ENCODE data around the gene RRP1. TPM values are rescaled to one million over a fixed set of nuclear protein-coding genes. Genes with fewer than 3 reads are reported as not detected.
A peak's percentile ranks its signal among the peaks of the same experiment; 100 is the strongest.
"Not testable (repeated sequence)": the region's sequence is repeated elsewhere in the genome, so short reads cannot be mapped to it uniquely, and the experiment has no call there.

RRP1 gene
- total and polyA plus RNA-seq, 9 of the 15 experiments (the other 6 are each of a cell fraction or from before 2014, with no cell fraction given), result 0.89 to 105 (median 51.6) TPM

DNA sequence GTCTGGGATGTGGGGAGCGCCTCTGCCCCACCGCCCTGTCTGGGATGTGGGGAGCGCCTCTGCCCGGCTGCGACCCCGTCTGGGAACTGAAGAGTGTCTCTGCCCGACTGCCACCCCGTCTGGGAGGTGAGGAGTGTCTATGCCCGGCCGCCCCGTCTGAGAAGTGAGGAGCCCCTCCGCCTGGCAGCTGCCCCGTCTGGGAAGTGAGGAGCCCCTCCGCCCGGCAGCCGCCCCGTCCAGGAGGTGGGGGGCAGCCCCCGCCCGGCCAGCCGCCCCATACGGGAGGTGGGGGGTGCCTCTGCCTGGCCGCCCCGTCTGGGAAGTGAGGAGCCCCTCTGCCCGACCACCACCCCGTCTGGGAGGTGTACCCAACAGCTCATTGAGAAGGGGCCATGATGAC is 32.8 kb downstream of the RRP1 start:
- intact Hi-C loops (cut with micrococcal nuclease); H3K9me3 ChIP-seq (replicated peaks; ENCODE audit: control insufficient read depth, insufficient read depth, low read depth, low read length); H3K4me3 ChIP-seq; H3K9ac ChIP-seq (ENCODE audit: insufficient read depth in 1 of 2, low read depth in 2 of 2, low read length in 2 of 2); in situ Hi-C loops (cut with MboI); POLR2A ChIA-PET; H3K36me3 ChIP-seq (ENCODE audit: control insufficient read depth, insufficient read depth, low read length); H3K4me2 ChIP-seq (ENCODE audit: insufficient read depth, low read length); BruUV-seq (replicated peaks); H3K27ac ChIP-seq (ENCODE audit: extremely low read depth, low read depth, low read length); FAIRE-seq; CTCF ChIA-PET (ENCODE audit: low intra/inter-chr PET ratio); H3K79me2 ChIP-seq (ENCODE audit: control insufficient read depth, insufficient read depth, low read length); H3K9me1 ChIP-seq (ENCODE audit: control insufficient read depth, insufficient read depth, low read length); H3K27me3 ChIP-seq (ENCODE audit: control insufficient read depth in 2 of 2, insufficient read depth in 2 of 2, low read length in 2 of 2); H2AFZ ChIP-seq (ENCODE audit: low read depth, low read length); H4K20me1 ChIP-seq (replicated peaks; ENCODE audit: control insufficient read depth, insufficient read depth, low read length); DNase-seq (ENCODE audit: extremely low read depth in 1 of 4, low spot score in 3 of 4); ATAC-seq: not testable (repeated sequence)
- TF ChIP-seq POLR2G (IDR thresholded peaks at IDR 0.05; ENCODE audit: low read depth, low read length), result 0 out of 2 replicates have a peak, but pooled peaks have one; percentile 47
- H3K4me1 ChIP-seq (replicated peaks in 1 of 2; ENCODE audit: control insufficient read depth in 2 of 2, insufficient read depth in 2 of 2, low read length in 2 of 2), result peaks cover 18 to 68% of the 10 kb centered on the region in 2 experiments; a peak in 4 of 5 replicates
- 81% methylated on average over 9 of the region's 25 CpGs for WGBS (ENCODE audit: insufficient coverage, low coverage, missing lambda C conversion rate)

DNA sequence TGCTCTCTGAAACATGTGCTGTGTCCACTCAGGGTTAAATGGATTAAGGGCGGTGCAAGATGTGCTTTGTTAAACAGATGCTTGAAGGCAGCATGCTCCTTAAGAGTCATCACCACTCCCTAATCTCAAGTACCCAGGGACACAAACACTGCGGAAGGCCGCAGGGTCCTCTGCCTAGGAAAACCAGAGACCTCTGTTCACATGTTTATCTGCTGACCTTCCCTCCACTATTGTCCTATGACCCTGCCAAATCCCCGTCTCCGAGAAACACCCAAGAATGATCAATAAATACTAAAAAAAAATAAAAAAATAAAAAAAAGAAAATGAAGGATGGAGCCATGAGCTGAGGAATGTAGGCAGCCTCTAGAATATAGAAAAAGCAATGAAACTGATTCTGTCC is 33.4 kb downstream of the RRP1 start:
- 32% methylated on average over 2 of the region's 5 CpGs for WGBS (ENCODE audit: insufficient coverage, low coverage, missing lambda C conversion rate)
- H3K27ac ChIP-seq (ENCODE audit: extremely low read depth, low read depth, low read length); H3K4me3 ChIP-seq; FAIRE-seq; H4K20me1 ChIP-seq (replicated peaks; ENCODE audit: control insufficient read depth, insufficient read depth, low read length); H3K27me3 ChIP-seq (ENCODE audit: control insufficient read depth in 2 of 2, insufficient read depth in 2 of 2, low read length in 2 of 2); H3K9ac ChIP-seq (ENCODE audit: insufficient read depth in 1 of 2, low read depth in 2 of 2, low read length in 2 of 2); H2AFZ ChIP-seq (ENCODE audit: low read depth, low read length); intact Hi-C loops (cut with micrococcal nuclease); ATAC-seq; H3K9me3 ChIP-seq (replicated peaks; ENCODE audit: control insufficient read depth, insufficient read depth, low read depth, low read length); H3K79me2 ChIP-seq (ENCODE audit: control insufficient read depth, insufficient read depth, low read length); BruUV-seq (replicated peaks); H3K4me2 ChIP-seq (ENCODE audit: insufficient read depth, low read length); in situ Hi-C loops (cut with MboI); DNase-seq (ENCODE audit: extremely low read depth in 1 of 4, low spot score in 3 of 4); H3K9me1 ChIP-seq (ENCODE audit: control insufficient read depth, insufficient read depth, low read length); H3K36me3 ChIP-seq (ENCODE audit: control insufficient read depth, insufficient read depth, low read length): not testable (repeated sequence)
- peaks cover 18 to 63% of the 10 kb centered on the region in 2 experiments; a peak in 4 of 5 replicates for H3K4me1 ChIP-seq (replicated peaks in 1 of 2; ENCODE audit: control insufficient read depth in 2 of 2, insufficient read depth in 2 of 2, low read length in 2 of 2)
- ChIA-PET CTCF (ENCODE audit: low intra/inter-chr PET ratio) (interaction anchor here (0.7 kb wide), 1 partner anchor 960 kb away, joined by 4 read pairs; no protein-coding TSS in a partner anchor), POLR2A (interaction anchor here (2.2 kb wide), 1 partner anchor 14 kb away, joined by 9 read pairs; no protein-coding TSS in a partner anchor)
- peak; percentile 52 for TF ChIP-seq CBFA2T3 (IDR thresholded peaks at IDR 0.05)
- peak in 1 of 2 experiments; percentile 57; a peak in 2 of 4 replicates for TF ChIP-seq KDM1A (IDR thresholded peaks at IDR 0.05)

Measured in K562 (cell line).